ENCODE results near the gene SLC1A2. TPM values are rescaled to one million over a fixed set of nuclear protein-coding genes. Genes with fewer than 3 reads are reported as not detected.

The SLC1A2 gene
- total RNA-seq, 1 donor from 2014 or later = not detected

GRCh38 chr11:35327829-35328228, 91.5 kb downstream of the SLC1A2 start:
- TF ChIP-seq CTCF (IDR thresholded peaks at IDR 0.05; ENCODE audit: insufficient read depth, low read length, poor library complexity, severe bottlenecking) = no peak
- no peaks in the 10 kb centered on the region for H3K27me3 ChIP-seq (ENCODE audit: control insufficient read depth, insufficient read depth, low read length)
- H3K4me3 ChIP-seq (ENCODE audit: low read depth, low read length) = no peak overlapping the region
- no peaks in the 10 kb centered on the region for H3K36me3 ChIP-seq (ENCODE audit: control insufficient read depth, insufficient read depth, low read length)
- no peak for DNase-seq (ENCODE audit: low read depth)

GRCh38 chr11:35326266-35326879, 93.0 kb downstream of the SLC1A2 start:
- no peak for DNase-seq (ENCODE audit: low read depth)
- no peak for TF ChIP-seq CTCF (IDR thresholded peaks at IDR 0.05; ENCODE audit: insufficient read depth, low read length, poor library complexity, severe bottlenecking)

GRCh38 chr11:35324981-35325380, 94.4 kb downstream of the SLC1A2 start:
- H3K27me3 ChIP-seq (ENCODE audit: control insufficient read depth, insufficient read depth, low read length) = no peaks in the 10 kb centered on the region
- H3K36me3 ChIP-seq (ENCODE audit: control insufficient read depth, insufficient read depth, low read length) = no peaks in the 10 kb centered on the region
- DNase-seq (ENCODE audit: low read depth) = no peak
- no peak overlapping the region for H3K4me3 ChIP-seq (ENCODE audit: low read depth, low read length)
- TF ChIP-seq CTCF (IDR thresholded peaks at IDR 0.05; ENCODE audit: insufficient read depth, low read length, poor library complexity, severe bottlenecking) = no peak

More at GRCh38 chr11:35326266-35326879, 93.0 kb downstream of the SLC1A2 start:
- Histone ChIP-seq H3K4me3 (ENCODE audit: low read depth, low read length) (no peak overlapping the region), H3K36me3 (ENCODE audit: control insufficient read depth, insufficient read depth, low read length) (no peaks in the 10 kb centered on the region), H3K27me3 (ENCODE audit: control insufficient read depth, insufficient read depth, low read length) (no peaks in the 10 kb centered on the region)

GRCh38 chr11:35324183-35324886, 95.0 kb downstream of the SLC1A2 start:
- TF ChIP-seq CTCF (IDR thresholded peaks at IDR 0.05; ENCODE audit: insufficient read depth, low read length, poor library complexity, severe bottlenecking) = no peak
- H3K27me3 ChIP-seq (ENCODE audit: control insufficient read depth, insufficient read depth, low read length) = no peaks in the 10 kb centered on the region
- no peak overlapping the region for H3K4me3 ChIP-seq (ENCODE audit: low read depth, low read length)
- no peak for DNase-seq (ENCODE audit: low read depth)
- no peaks in the 10 kb centered on the region for H3K36me3 ChIP-seq (ENCODE audit: control insufficient read depth, insufficient read depth, low read length)

GRCh38 chr11:35323076-35323868, 96.1 kb downstream of the SLC1A2 start:
- no peak overlapping the region for H3K4me3 ChIP-seq (ENCODE audit: low read depth, low read length)
- H3K27me3 ChIP-seq (ENCODE audit: control insufficient read depth, insufficient read depth, low read length) = no peaks in the 10 kb centered on the region
- TF ChIP-seq CTCF (IDR thresholded peaks at IDR 0.05; ENCODE audit: insufficient read depth, low read length, poor library complexity, severe bottlenecking) = no peak
- DNase-seq (ENCODE audit: low read depth) = no peak
- no peaks in the 10 kb centered on the region for H3K36me3 ChIP-seq (ENCODE audit: control insufficient read depth, insufficient read depth, low read length)
